22Rv1 (cell line): ENCODE data around the gene ANKRD33B.

Experiments used
- H3K27ac ChIP-seq: fragments of 450-650 bp; 2 replicates; pipeline ENCODE4 v1.5.1; 2017
- ZFX ChIP-seq: fragments of 450-650 bp; IDR thresholded peaks from 2 replicates; pipeline ENCODE4 v1.6.1; 2017; ENCODE audit warnings: antibody characterized with exemption, borderline replicate concordance
- TF ChIP-seq, protein P1 (sequence below): fragments of 450-650 bp; IDR thresholded peaks from 2 replicates; pipeline ENCODE4 v1.5.1; 2017; ENCODE audit warnings: mild to moderate bottlenecking

ANKRD33B gene

DNA sequence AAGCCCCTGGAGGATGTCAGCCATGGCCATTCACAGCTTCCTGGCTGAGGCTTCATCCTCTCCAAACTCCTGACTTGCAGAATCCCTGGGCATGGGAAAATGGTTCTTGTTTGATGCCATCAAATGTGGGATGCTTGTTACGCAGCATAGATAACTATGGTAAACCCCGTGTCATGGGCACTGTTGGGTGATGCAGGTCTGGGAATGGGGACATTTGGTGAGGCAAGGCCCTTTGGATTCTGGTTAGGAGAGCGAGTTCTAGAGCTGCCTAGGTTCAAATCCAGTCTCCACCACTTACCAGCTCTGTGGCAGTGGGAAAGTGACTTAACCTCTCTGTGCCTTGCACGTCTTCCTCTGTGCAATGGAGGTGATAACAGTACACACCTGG, 41.7 kb upstream of the ANKRD33B start:
- no peak overlapping the region for H3K27ac ChIP-seq
- no peak for TF ChIP-seq ZFX
- TF ChIP-seq, protein P1, sequence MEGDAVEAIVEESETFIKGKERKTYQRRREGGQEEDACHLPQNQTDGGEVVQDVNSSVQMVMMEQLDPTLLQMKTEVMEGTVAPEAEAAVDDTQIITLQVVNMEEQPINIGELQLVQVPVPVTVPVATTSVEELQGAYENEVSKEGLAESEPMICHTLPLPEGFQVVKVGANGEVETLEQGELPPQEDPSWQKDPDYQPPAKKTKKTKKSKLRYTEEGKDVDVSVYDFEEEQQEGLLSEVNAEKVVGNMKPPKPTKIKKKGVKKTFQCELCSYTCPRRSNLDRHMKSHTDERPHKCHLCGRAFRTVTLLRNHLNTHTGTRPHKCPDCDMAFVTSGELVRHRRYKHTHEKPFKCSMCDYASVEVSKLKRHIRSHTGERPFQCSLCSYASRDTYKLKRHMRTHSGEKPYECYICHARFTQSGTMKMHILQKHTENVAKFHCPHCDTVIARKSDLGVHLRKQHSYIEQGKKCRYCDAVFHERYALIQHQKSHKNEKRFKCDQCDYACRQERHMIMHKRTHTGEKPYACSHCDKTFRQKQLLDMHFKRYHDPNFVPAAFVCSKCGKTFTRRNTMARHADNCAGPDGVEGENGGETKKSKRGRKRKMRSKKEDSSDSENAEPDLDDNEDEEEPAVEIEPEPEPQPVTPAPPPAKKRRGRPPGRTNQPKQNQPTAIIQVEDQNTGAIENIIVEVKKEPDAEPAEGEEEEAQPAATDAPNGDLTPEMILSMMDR = no peak

DNA sequence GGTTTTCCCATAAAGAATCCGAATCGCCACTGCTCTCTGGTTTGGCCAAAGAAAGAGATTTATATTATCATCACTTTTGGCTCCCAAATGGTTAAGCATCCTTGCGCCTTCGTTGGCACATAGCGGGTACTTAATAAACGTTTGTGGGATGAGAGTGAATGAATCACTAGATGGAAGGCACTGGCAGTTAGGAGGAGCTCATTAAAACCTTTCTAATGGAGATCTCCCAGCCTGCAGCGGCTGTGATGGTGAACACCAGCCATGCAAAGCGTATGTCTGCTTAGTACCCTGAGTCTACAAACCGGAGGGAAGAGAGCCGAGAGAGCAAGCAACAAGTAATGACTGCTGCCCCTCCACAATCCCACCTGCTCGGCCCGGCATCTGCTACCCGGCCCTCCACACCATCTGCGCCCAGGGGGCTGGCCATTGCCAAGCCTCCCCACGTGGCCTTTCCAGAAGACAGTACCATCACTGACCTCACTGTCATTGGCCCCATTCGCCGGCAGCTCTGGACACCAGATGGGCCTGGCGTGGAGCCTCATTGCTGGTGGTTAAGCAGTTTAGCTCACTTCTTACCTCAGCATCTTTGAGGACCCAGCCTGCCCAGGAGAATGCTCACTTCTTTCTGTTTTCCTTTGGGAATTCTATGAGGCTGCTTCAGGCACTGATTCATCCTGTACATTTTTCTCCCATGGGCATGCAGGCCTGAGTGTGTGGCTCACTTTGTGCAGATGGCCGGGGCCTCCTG, 39.3 kb upstream of the ANKRD33B start:
- H3K27ac ChIP-seq = no peak overlapping the region
- TF ChIP-seq, protein P1 = no peak
- no peak for TF ChIP-seq ZFX

DNA sequence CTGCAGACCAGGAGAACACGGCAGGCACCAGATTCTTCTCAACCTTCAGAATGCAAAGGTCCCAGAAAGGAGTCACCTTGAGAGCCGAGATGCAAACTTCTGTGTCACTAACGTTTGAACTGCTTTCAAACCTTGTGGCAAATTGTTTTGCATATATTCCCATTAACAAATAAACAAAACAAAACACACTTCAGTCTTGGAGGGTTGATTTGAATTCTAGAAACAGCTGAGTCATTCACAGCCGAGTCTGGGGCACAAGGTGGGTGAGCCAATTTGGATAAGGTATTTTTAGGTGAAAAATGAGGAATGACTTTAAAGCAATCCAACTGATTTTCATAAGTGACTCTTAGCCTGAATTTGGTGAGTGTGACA, 38.8 kb upstream of the ANKRD33B start:
- TF ChIP-seq, protein P1 = no peak
- no peak for TF ChIP-seq ZFX
- no peak overlapping the region for H3K27ac ChIP-seq

DNA sequence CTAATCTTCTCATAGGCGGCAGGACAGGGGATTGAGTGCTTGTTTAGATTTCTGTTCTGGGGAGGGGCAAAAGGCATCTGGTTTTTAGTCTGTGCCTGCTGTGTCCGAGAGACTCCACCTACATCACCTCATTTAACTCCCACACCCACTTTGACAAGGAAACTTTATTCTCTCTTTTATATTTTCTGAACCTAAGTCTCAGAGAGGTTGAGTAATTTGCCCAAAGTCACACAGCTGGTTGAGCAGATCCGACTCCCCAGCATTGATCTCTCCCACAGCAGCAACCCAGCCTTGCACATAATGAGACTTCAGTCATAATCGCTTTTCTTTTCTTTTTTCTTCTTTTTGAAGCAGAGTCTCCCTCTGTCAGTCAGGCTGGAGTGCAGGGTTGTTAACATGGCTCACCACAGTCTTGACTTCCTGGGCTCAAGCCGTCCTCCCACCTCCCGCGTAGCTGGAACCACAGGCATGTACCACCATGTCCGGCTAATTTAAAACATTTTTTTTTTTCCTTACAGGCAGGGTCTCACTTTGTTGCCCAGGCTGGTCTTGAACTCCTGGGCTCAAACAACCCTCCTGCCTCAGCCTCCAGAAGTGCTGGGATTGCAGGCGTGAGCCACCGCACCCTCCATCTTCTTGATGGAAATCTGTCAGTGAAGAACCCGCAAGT, 36.5 kb upstream of the ANKRD33B start:
- H3K27ac ChIP-seq = no peak overlapping the region

DNA sequence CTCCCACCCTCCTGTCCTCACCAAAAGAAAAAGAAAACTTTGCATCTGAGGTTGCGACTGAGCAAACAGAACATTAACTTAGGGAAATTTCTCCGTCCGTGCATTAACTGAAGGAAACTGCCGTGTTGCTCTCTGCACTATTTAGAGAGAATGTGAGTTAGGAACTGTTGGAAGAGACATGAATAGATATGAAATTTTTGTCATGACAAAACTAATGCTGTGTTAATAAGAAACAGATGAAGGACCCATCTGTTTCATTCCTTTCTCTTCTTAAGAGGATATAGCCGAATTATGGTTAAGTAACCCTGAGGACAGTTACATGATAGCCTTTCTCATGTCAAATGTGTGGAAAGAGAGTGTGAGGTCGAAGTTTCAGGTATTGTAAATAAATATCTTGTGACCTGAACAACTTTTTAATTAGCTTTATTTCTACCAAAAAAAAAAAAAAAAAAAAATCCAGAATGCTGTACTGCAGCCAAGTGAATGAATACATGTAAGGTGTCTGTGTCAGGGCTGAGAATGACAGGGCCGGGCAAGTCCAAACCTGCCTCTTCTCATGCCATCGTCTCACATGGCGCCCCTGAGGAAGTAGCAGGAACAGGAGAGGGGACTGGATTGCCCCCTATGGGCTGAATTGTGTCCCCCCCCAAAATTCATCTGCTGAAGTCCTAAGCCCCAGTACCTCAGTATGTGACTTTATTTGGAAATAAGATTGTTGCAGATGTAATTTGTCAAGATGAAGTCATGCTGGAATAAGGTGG, 35.6 kb upstream of the ANKRD33B start:
- no peak overlapping the region for H3K27ac ChIP-seq
- no peak for TF ChIP-seq ZFX
- TF ChIP-seq, protein P1 = no peak

More for the DNA sequence above, 36.5 kb upstream of the ANKRD33B start:
- TF ChIP-seq, protein P1 = no peak
- no peak for TF ChIP-seq ZFX

DNA sequence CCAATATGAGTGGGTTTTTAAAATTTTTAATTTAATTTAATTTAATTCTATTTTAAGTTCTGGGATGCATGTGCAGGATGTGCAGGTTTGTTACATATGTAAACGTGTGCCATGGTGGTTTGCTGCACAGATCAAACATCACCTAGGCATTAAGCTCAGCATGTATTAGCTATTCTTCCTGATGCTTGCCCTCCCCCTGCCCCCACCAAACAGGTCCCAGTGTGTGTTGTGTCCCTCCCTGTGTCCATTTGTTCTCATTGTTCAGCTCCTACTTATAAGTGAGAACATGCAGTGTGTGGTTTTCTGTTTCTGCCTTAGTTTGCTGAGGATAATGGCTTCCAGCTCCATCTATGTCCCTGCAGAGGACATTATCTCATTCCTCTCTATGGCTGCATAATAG, 35.0 kb upstream of the ANKRD33B start:
- no peak for TF ChIP-seq ZFX
- TF ChIP-seq, protein P1 = no peak

More for the DNA sequence above, 35.0 kb upstream of the ANKRD33B start:
- no peak overlapping the region for H3K27ac ChIP-seq
